AG04450 (cell line): ENCODE results near the gene SLC38A2. TPM values are rescaled to one million over a fixed set of nuclear protein-coding genes. Genes with fewer than 3 reads are reported as not detected.

ENCODE experiments used
- CTCF ChIA-PET: fragments of 300-600, 350-600 bp; formaldehyde crosslinking; extraction: SDS; loops from one replicate; lab custom pipeline; 2022; ENCODE audit warnings: antibody characterized with exemption, inconsistent platforms; lab: Charles Lee
- POLR2A ChIA-PET: fragments of 350-600 bp; formaldehyde crosslinking; extraction: SDS; loops from one replicate; lab custom pipeline; 2021; ENCODE audit warnings: antibody characterized with exemption, inconsistent platforms; lab: Yijun Ruan, JAX
- DNase-seq: peaks from one replicate; pipeline ENCODE4 v3.0.0-alpha.2; 2011; ENCODE audit warnings: low read depth, low spot score
- H3K27ac ChIP-seq: one replicate; pipeline ENCODE4 v1.5.1; 2012; ENCODE audit warnings: low read depth, low read length, control low read depth
- H3K27me3 ChIP-seq: one replicate; pipeline ENCODE4 v1.6.0; 2012; ENCODE audit warnings: low read length; ENCODE audit not compliant: control insufficient read depth, insufficient read depth
- H3K4me3 ChIP-seq: 2 replicates; pipeline ENCODE4 v1.5.1; 2011; ENCODE audit warnings: mild to moderate bottlenecking, low read depth, low read length, control low read depth
- H3K9me3 ChIP-seq: 2 replicates; pipeline ENCODE4 v1.5.1; 2012; ENCODE audit warnings: low read length; ENCODE audit not compliant: control insufficient read depth, insufficient read depth
- CTCF ChIP-seq: IDR thresholded peaks from 2 replicates; pipeline ENCODE4 v1.5.1; 2011; ENCODE audit warnings: low read depth, low read length, control low read depth, inconsistent platforms
- polyA plus RNA-seq: library from polyadenylated mRNA; depleted of rRNA; stranded (reverse); fragments of >200 nt; gene quantifications from 2 replicates; pipeline ENCODE4 v1.2.3, GENCODE V29; 2011

SLC38A2 gene
- polyA plus RNA-seq, 1 experiment = 749 TPM

- ChIA-PET CTCF (interaction anchor here (1.1 to 1.9 kb wide), 2 partner anchors 229 to 282 kb away, joined by 6 to 8 read pairs; no protein-coding TSS in a partner anchor), POLR2A (no interaction called here)
- TF ChIP-seq CTCF = no peak
- Histone ChIP-seq H3K27ac (no peak overlapping the region), H3K27me3 (no peaks in the 10 kb centered on the region), H3K4me3 (no peak overlapping the region), H3K9me3 (no peaks in the 10 kb centered on the region)
- DNase-seq = no peak
These were observed 18.3 kb downstream of the SLC38A2 start for GRCh38 chr12:46354111-46354801.

- H3K4me3 ChIP-seq = no peak overlapping the region
- CTCF ChIA-PET = interaction anchor here (1.6 kb wide), 1 partner anchor 227 kb away, joined by 8 read pairs; no protein-coding TSS in a partner anchor
- H3K27me3 ChIP-seq = no peaks in the 10 kb centered on the region
- DNase-seq = no peak
- no peak for TF ChIP-seq CTCF
- no peak overlapping the region for H3K27ac ChIP-seq
- no peaks in the 10 kb centered on the region for H3K9me3 ChIP-seq
- POLR2A ChIA-PET = interaction anchor here (0.7 kb wide), 1 partner anchor 124 kb away, joined by 3 read pairs; no protein-coding TSS in a partner anchor
These were observed 20.5 kb downstream of the SLC38A2 start for GRCh38 chr12:46351886-46352650.

- no peaks in the 10 kb centered on the region for H3K9me3 ChIP-seq
- TF ChIP-seq CTCF = no peak
- H3K27me3 ChIP-seq = no peaks in the 10 kb centered on the region
- CTCF ChIA-PET = interaction anchor here (1.6 kb wide), 1 partner anchor 226 kb away, joined by 8 read pairs; no protein-coding TSS in a partner anchor
- no peak for DNase-seq
- POLR2A ChIA-PET = no interaction called here
- H3K4me3 ChIP-seq = no peak overlapping the region
- no peak overlapping the region for H3K27ac ChIP-seq
These were observed 21.4 kb downstream of the SLC38A2 start for GRCh38 chr12:46351138-46351537.

- no peak for DNase-seq
- CTCF ChIA-PET = no interaction called here
- no peaks in the 10 kb centered on the region for H3K9me3 ChIP-seq
- H3K27me3 ChIP-seq = no peaks in the 10 kb centered on the region
- POLR2A ChIA-PET = no interaction called here
- TF ChIP-seq CTCF = no peak
- H3K4me3 ChIP-seq = no peak overlapping the region
- no peak overlapping the region for H3K27ac ChIP-seq
These were observed 23.3 kb downstream of the SLC38A2 start for GRCh38 chr12:46349253-46349652.
